Upper lobe of left lung (tissue), 6 donors: Measurements from ENCODE around the gene APBB2. TPM values are rescaled to one million over a fixed set of nuclear protein-coding genes. Genes with fewer than 3 reads are reported as not detected.

Source experiments
- ATAC-seq, 2 donors: fragments of 200-7000 bp; cut with Tn5 transposase; one replicate each; pipeline ENCODE4 v1.9.1; 2022; ENCODE audit warnings: mild to moderate bottlenecking in 2 of 2, moderate library complexity in 2 of 2; ENCODE audit not compliant: low FRiP score in 2 of 2
- DNase-seq, 2 donors: peaks; one replicate each; pipeline ENCODE4 v3.0.0-alpha.2; 2019 to 2020
- H3K27ac ChIP-seq, 4 donors: fragments of 200-600 bp; sonication (generic); one replicate each; pipeline ENCODE4 v1.5.1; 2016 to 2019
- H3K27me3 ChIP-seq, 4 donors: fragments of 200-600 bp; sonication (generic); one replicate each; pipeline ENCODE4 v1.5.1; 2017 to 2019
- H3K36me3 ChIP-seq, 4 donors: fragments of 200-600 bp; sonication (generic); one replicate each; pipeline ENCODE4 v1.5.1; 2016 to 2019
- H3K4me1 ChIP-seq, 4 donors: fragments of 200-600 bp; sonication (generic); one replicate each; pipeline ENCODE4 v1.5.1; 2018 to 2019
- H3K4me3 ChIP-seq, 4 donors: fragments of 200-600 bp; sonication (generic); one replicate each; pipeline ENCODE4 v1.5.1; 2017 to 2019; ENCODE audit warnings: mild to moderate bottlenecking in 2 of 4, moderate library complexity in 1 of 4
- H3K9me3 ChIP-seq, 4 donors: fragments of 200-600 bp; sonication (generic); one replicate each; pipeline ENCODE4 v1.5.1; 2018 to 2019
- EP300 ChIP-seq, 4 donors: sonication (generic); formaldehyde crosslinking; IDR thresholded peaks; one replicate each; pipeline ENCODE4 v1.5.1; 2017; ENCODE audit warnings: antibody characterized with exemption in 4 of 4, control low read depth in 2 of 4
- POLR2A ChIP-seq, 4 donors: fragments of 450-650 bp; IDR thresholded peaks; one replicate each; pipeline ENCODE4 v1.5.1; 2016 to 2017; ENCODE audit warnings: antibody characterized with exemption in 4 of 4, mild to moderate bottlenecking in 2 of 4
- POLR2AphosphoS5 ChIP-seq, 2 donors: sonication (generic); formaldehyde crosslinking; IDR thresholded peaks; one replicate each; pipeline ENCODE4 v1.5.1; 2017; ENCODE audit warnings: antibody characterized with exemption in 2 of 2
- WGBS, 2 donors: methylation state at CpG; one replicate each; pipeline ENCODE4 v1.1.5; 2017 to 2018; 5-methylcytosine and 5-hydroxymethylcytosine counted together
- total RNA-seq, 6 donors: library from RNA; depleted of rRNA in 4 of 6; stranded (reverse); fragments of >200 nt in 4 of 6; gene quantifications; one replicate each; pipeline versions ENCODE4 v1.1.0 to v1.2.1, GENCODE V29; 2016 to 2021
- TF ChIP-seq, protein P1 (sequence below), 6 experiments: fragments of 450-650 bp in 4 of 6; fragments of 200-600 bp in 2 of 6; sonication (generic) in 2 of 6; IDR thresholded peaks; one replicate each; pipeline ENCODE4 v1.5.1; 2016 to 2019; ENCODE audit warnings: antibody characterized with exemption in 6 of 6
- donor health status: DM: no; HTN: no; CAD: no; lungs with moderate emphysema.
- donor health status: DM: no; HTN: yes; CAD: no; lungs with severe emphysema.

APBB2 gene
- total RNA-seq, 6 donors from 2014 or later = 69.5 to 168 (median 102) TPM

DNA sequence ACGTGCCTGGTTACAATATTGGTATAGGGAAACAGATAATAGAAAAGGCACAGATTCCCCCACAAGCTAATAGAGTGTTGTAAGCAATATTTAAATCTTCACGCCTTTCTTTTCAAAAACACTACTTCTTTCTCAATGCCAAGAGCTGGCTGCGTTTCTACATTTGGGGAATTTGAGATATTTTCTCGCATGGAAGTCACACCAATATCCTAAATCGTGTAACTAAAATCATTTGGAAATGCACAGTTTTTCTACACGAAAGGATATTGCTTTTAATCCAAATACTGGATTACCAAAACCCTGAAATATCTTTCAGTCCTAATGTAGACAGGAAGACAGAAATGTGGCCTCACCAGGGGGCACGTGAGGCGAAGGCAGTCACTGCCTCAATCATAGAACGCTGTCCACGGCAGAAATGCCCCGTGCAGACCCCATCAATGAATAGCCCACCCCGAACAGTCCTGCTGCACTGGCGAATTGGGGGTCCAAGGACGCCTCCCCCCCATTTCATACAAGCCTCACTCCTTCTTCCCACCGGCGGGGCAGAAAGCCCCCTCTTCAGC is 358.0 kb downstream of the APBB2 start:
- Histone ChIP-seq H3K9me3 (no peaks in the 10 kb centered on the region), H3K27ac (no peak overlapping the region), H3K4me3 (peak overlapping the region in 3 of 4 donors; percentile 30 to 45 (median 37)), H3K4me1 (peaks cover 0 to 16% (median 5%) of the 10 kb centered on the region in 4 donors), H3K36me3 (peaks cover 0 to 15% (median 0%) of the 10 kb centered on the region in 4 donors), H3K27me3 (no peaks in the 10 kb centered on the region)
- 55 to 60% methylated on average over 16 of the region's 16 CpGs for WGBS, 2 donors
- no peak for ATAC-seq
- no peak for DNase-seq
- TF ChIP-seq POLR2AphosphoS5 (IDR thresholded peaks at IDR 0.05) (no peak), POLR2A (IDR thresholded peaks at IDR 0.05) (no peak), EP300 (IDR thresholded peaks at IDR 0.05) (no peak)
- TF ChIP-seq, protein P1, sequence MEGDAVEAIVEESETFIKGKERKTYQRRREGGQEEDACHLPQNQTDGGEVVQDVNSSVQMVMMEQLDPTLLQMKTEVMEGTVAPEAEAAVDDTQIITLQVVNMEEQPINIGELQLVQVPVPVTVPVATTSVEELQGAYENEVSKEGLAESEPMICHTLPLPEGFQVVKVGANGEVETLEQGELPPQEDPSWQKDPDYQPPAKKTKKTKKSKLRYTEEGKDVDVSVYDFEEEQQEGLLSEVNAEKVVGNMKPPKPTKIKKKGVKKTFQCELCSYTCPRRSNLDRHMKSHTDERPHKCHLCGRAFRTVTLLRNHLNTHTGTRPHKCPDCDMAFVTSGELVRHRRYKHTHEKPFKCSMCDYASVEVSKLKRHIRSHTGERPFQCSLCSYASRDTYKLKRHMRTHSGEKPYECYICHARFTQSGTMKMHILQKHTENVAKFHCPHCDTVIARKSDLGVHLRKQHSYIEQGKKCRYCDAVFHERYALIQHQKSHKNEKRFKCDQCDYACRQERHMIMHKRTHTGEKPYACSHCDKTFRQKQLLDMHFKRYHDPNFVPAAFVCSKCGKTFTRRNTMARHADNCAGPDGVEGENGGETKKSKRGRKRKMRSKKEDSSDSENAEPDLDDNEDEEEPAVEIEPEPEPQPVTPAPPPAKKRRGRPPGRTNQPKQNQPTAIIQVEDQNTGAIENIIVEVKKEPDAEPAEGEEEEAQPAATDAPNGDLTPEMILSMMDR (IDR thresholded peaks at IDR 0.05) = no peak

DNA sequence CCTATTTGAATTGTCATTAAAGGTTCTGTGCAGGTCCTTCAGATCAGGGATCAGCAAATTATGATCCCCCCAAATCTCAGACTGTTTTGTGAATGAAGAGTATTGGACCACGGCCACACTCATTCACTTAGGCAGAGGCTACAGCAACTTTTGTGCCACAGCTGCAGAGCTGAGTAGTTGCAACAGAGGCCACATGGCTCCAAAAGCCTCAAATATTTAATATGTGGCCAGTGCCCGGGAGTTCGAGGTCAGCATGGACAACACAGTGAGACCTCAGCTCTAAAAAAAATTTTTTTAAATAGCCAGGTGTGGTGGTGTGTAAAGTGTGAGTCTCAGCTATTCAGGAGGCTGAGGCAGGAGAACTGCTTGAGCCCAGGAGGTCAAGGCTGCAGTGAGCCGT is 363.8 kb downstream of the APBB2 start:
- Histone ChIP-seq H3K9me3 (no peaks in the 10 kb centered on the region), H3K4me3 (no peak overlapping the region), H3K4me1 (no peaks in the 10 kb centered on the region), H3K27ac (no peak overlapping the region), H3K27me3 (no peaks in the 10 kb centered on the region), H3K36me3 (peaks cover 0 to 5% (median 0%) of the 10 kb centered on the region in 4 donors)
- DNase-seq = no peak
- no peak for TF ChIP-seq POLR2AphosphoS5 (IDR thresholded peaks at IDR 0.05)
- TF ChIP-seq, protein P1 (IDR thresholded peaks at IDR 0.05) = no peak
- ATAC-seq = no peak
- 80 to 87% methylated on average over 4 of the region's 4 CpGs for WGBS, 2 donors

GRCh38 chr4:40848940-40849339 is 365.4 kb downstream of the APBB2 start:
- Histone ChIP-seq H3K27me3 (no peaks in the 10 kb centered on the region), H3K4me1 (no peaks in the 10 kb centered on the region), H3K4me3 (no peak overlapping the region), H3K9me3 (no peaks in the 10 kb centered on the region), H3K36me3 (no peaks in the 10 kb centered on the region), H3K27ac (no peak overlapping the region)
- 73 to 75% methylated on average over 3 of the region's 3 CpGs for WGBS, 2 donors
- ATAC-seq (no peak), DNase-seq (no peak)
- TF ChIP-seq POLR2A (IDR thresholded peaks at IDR 0.05) (no peak), POLR2AphosphoS5 (IDR thresholded peaks at IDR 0.05) (no peak), EP300 (IDR thresholded peaks at IDR 0.05) (no peak)
- TF ChIP-seq, protein P1 (IDR thresholded peaks at IDR 0.05) = no peak

DNA sequence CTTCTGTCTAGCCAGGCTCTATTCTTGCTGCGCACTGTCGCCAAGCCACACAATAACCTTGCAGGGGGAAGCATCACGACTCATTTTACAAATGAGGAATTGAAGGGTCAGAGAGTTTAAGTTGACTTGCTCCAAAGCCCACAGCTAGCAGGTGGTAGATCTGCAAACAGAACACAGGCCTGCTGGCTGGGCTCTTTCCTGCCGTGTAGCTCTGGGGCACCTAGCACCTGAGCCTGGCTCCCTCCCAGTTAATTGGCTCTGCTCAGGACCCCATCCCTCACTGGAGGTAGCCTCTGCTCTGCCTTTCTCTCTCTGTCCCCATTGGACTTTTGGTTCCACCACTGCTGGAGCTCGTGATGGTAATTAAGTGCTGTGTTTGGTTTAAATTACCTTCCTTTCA is 366.1 kb downstream of the APBB2 start:
- no peak overlapping the region for H3K4me3 ChIP-seq
- H3K27ac ChIP-seq = no peak overlapping the region
- no peak for ATAC-seq
- no peaks in the 10 kb centered on the region for H3K9me3 ChIP-seq
- no peak for TF ChIP-seq EP300 (IDR thresholded peaks at IDR 0.05)
- TF ChIP-seq, protein P1 (IDR thresholded peaks at IDR 0.05) = no peak
- TF ChIP-seq POLR2AphosphoS5 (IDR thresholded peaks at IDR 0.05) = no peak
- TF ChIP-seq POLR2A (IDR thresholded peaks at IDR 0.05) = no peak
- H3K27me3 ChIP-seq = no peaks in the 10 kb centered on the region
- WGBS, 2 donors = 84 to 86% methylated on average over 5 of the region's 5 CpGs
- H3K36me3 ChIP-seq = no peaks in the 10 kb centered on the region
- DNase-seq = no peak
- H3K4me1 ChIP-seq = peaks cover 0 to 3% (median 0%) of the 10 kb centered on the region in 4 donors

DNA sequence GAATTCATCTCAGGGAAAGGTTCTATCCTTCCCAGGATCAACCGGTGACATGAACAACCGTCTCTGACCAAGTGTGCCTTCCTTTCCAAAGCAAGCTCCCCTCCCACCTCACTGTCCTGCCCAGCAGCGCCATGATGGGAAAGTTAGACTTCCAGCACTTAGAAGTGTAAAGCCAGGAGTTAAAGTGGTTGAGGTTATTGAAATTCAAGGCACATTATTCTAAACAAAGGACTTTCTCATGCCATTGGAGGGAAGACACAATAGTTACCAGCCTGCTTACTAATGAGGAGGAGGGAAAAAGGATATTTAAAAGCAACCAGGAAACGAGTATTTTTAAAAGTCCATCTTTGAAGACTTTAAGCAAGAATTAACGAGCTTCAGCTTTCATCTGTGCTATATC is 367.8 kb downstream of the APBB2 start:
- H3K27me3 ChIP-seq = no peaks in the 10 kb centered on the region
- H3K9me3 ChIP-seq = no peaks in the 10 kb centered on the region
- 89 to 98% methylated on average over 5 of the region's 5 CpGs for WGBS, 2 donors
- H3K4me1 ChIP-seq = peaks cover 0 to 8% (median 6%) of the 10 kb centered on the region in 4 donors
- TF ChIP-seq EP300 (IDR thresholded peaks at IDR 0.05) (no peak), POLR2AphosphoS5 (IDR thresholded peaks at IDR 0.05) (no peak), POLR2A (IDR thresholded peaks at IDR 0.05) (no peak)
- TF ChIP-seq, protein P1 (IDR thresholded peaks at IDR 0.05) = no peak
- H3K27ac ChIP-seq = no peak overlapping the region
- no peak overlapping the region for H3K4me3 ChIP-seq
- DNase-seq (no peak), ATAC-seq (no peak)
- H3K36me3 ChIP-seq = no peaks in the 10 kb centered on the region
